GM18499 (cell line): ENCODE results near the gene TMEM178B.
"Not testable (repeated sequence)": the region's sequence is repeated elsewhere in the genome, so short reads cannot be mapped to it uniquely, and the experiment has no call there.

ENCODE experiments used
- ATAC-seq: cut with Tn5 transposase; IDR thresholded peaks from one replicate; pipeline ENCODE4 v1.9.1; 2021; ENCODE audit warnings: moderate number of reproducible peaks; ENCODE audit not compliant: insufficient read depth, unreplicated experiment

Gene TMEM178B

DNA sequence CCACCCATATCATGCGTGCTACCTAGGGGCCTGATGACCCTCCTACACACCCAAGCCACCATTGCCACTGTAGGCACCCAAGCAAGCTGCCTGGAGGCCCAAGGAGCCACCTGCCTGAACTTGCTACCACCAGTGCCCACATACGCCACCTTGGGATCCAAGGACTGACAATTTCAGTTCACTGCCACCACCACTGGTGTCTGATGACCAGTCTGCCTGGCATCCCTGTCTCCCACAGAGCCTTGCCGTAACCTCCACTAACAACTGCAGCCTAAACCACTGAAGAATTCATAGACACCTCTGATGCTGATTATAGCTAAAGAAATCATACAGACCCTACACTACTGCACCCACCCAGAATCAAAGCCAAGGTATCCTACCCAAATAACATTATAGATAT, 58.8 kb downstream of the TMEM178B start:
- no peak for ATAC-seq

DNA sequence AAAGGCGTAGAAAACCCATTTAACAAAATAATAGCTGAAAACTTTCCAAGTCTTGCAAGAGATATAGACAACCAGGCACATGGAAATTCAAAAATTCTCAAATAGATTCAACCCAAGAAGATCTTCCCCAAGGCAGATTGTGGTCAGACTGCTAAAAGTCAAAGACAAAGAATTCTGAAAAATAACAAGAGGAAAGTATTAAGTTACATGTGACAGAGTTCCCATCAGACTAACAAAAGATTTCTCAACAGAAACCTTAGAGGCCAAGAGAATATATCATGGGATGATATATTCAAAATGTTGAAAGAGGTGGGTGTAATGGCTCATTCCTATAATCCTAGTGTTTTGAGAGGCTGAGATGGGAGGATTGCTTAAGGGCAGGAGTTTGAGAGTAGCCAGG, 59.8 kb downstream of the TMEM178B start:
- ATAC-seq, result no peak

DNA sequence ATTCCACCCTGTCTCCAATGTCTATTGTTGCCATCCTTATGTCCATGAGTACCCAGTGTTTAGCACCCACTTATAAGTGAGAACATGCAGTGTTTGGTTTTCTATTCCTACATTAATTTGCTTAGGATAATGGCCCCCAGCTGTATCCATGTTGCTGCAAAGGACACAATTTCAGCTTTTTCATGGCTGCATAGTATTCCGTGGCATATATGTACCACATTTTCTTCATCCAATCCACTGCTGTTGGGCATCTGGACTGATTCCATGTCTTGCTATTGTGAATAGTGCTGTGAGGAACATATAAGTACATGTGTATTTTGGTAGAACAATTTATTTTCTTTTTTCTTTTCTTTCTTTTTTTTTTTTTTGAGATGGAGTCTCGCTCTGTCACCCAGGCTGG, 68.2 kb downstream of the TMEM178B start:
- no peak for ATAC-seq

DNA sequence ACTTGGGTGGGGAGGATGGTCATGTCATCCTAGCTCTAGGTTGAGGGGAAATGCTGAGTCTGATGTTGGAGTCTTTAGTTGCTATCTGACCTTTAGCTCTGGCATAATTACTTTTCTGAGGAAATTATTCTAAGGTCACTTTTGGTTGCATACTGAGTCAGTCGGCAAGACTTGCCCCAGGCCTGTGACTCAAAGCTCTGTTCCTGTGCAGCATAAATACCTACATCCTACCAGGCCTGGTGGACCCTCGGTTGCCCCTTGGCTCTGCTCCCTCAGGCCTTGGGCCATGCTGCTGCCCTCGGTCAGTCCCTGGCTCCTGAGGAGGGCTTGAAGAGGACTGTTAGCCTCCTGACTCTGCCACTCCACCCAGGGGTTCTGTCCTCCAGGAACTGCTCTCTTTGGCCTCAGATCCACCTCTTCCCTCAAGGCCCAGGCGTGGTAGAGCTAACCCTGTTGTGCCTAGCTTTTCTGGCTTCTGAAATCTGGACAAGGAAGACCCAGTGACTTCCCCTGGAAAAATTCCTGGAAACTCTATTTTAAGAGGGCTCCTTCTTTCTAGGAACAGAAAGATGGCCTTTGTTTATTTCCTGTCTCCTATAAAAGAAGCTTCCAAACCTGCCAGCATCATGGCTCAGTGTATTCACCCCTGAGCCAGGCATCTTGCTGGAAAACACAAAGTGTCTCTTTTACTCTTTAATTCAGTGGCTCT, 71.2 kb downstream of the TMEM178B start:
- no peak for ATAC-seq

DNA sequence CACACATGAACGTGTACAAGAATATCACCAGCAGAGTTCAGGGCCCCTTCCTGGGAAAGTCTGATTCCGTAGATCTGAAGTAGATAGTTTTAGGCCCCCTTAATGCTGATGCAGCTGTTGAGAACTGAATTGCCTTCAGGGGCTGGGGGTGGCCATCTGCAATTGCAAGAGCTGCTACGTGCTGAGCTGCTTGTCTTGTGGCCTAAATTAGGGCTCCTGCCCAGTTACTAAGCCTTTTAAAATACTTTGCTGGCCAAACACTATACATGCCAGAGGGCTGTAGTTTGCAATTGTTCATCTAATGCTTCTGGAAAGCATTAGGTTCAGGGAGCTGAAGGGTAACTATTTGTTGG, 71.7 kb downstream of the TMEM178B start:
- ATAC-seq, result no peak

DNA sequence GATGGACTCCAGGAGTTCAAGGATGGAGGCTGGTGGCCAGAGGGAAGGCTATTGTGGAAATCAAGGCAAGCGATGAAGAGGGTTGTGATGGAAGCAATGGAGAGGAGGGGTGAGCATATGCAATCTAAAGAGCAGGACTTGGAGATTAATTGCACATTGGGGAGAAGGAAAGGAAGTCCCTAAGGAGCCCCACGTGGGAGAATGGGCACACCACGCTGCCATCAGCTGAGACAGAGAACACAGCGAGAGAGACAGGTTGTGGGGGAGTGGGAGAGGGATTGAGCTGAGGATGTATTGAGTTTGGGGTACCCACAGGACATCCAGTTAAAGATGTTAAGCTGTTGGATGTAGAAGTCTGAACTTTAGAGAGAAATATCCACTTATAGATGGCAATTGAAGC, 73.6 kb downstream of the TMEM178B start:
- no peak for ATAC-seq

DNA sequence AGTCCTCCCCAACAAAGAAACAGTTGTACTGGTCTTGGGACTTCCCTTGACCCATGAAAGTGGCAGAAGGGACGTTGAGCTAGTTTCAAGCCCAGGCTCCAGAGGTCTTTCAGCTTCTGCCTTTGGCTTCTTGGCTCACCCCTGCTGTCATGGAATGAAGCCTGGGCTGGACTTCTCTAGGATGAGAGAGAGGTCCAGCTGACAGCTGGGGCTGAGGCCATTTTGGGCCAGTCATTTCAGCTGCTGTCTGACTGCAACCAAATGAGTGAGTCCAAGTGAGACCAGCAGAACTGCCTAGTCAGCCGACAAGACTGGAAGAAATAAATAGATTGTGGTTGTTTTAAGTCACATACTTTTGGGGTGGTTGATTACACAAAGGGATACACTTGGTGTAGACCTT, 76.6 kb downstream of the TMEM178B start:
- ATAC-seq, result no peak

DNA sequence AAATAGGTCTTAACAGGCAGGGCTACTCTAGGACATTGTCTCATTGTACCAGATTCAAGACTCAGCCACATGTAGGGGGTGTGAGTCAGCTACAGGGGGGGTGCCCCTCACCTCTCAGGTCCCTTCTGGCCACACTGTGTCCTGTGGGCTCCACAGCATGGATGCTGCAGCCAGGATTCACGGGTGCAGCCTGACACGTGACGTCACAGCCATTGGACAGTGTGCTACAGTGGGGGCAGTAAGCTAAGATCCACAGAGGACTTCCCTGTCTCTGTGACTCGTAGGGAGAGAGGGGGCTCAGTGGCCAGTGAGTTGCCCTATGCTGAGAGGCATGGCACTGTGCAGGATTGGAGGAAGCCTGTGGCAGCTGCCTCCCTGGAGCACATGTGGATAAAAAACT, 77.9 kb downstream of the TMEM178B start:
- no peak for ATAC-seq

DNA sequence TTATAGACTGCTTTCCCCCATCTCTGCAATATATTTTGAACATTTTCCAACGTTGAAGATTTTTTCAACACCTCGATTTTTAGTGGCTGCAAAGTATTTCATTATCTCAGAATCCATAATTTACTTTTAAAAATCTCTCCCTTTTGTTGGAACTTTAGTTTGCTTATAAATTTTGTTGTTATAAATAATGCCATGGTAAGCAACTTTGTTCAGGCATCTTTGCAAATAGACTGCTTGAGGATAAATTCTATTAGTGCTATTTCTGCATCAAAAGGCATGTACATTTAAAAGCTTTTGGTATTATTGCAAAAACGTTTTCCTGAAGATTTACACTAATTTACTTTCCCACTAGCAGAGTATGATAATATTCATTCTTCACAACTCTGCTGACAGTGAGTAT, 79.4 kb downstream of the TMEM178B start:
- ATAC-seq, result no peak

DNA sequence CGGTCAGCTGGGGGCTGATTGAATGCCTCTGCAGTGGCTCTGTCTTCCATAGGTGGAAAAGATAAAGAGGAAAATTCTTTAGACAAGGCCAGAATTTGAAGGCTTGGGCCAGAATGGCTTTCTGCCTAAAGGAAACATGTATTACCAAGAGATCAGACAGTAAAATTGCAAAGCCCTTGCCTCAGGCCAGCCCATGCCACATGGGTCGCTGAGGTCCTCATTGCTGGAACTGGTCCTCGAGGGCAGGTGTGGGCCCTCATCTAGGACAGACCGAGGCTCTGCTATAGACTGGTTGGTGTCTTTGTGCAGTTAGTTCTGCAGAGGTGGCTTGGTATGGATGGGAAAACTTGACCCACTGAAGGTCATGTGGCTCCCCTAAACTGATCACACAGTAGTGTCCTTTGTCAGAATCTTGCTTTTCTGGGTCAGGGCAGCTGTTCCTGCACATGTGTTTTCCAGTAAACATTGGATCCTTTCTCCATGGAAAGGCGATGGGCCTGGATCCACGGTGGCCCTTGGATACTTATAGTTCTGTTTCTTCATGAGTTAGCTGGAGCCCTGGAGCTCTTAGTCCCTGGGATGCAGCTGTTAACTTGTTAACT, 80.4 kb downstream of the TMEM178B start:
- no peak for ATAC-seq

DNA sequence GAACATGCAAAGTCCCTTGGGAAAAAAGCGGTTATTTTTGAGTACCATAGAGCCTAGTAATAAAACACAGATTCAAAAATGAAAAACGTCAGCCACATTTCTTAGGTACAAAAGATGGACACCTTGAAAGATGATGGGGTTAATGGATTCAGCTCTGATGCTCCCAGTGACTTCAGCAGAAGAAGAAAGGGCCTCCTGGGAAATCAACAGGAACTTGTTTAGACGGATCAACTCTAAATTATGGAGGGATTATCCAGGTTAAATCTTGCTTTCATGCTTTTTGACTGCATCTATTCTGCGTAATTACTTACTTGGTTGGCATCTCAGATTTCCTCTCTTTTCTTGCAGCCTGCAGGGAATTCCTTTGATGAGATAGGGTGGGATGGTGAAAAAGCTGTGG, 82.5 kb downstream of the TMEM178B start:
- no peak for ATAC-seq

DNA sequence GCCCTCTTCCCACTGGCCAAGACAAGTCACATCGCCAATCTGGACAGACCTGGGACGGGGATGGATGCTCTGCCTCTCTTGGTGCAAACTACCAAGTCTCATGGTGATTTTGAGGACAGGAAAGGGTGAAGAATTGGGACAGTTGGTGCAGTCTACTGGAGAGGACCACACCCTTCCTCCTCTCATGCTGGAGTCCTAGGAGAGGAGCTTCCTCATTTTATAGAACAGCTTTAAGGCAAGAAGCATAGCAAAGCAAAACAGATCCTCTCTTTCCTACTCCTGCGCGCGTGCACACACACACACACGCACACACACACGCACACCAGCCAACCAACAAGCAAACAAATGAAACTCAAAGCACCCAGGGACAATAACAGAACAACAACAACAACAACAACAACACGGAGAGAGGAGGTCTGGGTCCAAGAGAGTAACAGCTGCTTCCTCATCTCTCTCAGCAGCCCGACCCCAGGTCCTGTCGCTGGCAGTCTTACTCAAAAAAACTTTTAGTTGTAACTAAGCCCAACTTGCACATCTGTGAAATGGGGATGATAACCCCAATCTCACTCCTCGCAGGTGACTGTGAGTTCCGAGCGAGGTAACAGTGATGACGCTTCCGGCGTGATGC, 83.4 kb downstream of the TMEM178B start:
- no peak for ATAC-seq

DNA sequence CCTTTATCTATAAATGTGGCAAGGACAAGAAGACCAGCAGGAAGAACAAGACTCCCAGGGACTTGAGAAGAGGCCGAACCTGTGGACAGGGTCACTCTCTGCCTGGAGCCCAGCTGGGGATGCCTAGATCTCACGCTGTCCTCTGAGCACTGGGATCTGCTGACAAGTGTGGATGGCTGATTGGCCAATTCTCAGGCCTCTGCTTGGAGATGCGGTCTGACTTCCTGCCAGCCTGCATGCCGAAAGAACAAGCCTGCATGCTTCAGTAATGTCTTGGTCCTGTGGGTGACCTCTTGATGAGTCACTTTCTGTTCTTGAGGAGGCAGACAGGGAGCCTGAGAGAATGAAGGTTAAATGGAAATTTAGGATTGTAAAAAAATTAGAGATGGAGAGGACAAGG, 84.7 kb downstream of the TMEM178B start:
- no peak for ATAC-seq

DNA sequence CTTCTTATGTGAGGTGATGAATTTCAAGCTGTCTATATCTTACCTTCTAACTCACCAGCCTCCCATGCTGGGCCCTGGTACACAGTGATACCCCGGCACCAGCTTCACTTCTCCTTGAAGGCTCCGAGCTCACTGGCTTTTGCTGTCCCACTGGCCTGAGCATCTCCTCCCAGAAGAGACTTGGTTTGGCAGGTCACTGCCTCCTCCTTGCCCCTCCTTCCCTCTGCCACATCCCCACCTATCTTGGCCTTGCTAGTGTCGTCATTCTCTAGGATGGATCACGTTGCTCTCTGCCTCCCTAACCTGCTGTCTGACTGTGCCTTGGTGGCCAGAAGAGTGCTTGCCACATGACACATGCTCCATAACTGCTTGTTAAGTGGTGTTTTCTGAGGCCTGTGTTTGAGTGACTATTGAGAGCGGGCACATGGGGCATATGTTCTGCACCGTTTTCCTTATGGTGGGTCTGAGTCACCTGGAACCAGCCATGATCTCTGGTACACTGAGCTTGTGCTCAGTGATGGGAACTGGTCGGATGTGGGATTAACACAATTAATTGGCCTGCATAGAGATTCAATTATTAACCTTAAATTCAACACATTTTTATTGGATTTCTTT, 86.5 kb downstream of the TMEM178B start:
- no peak for ATAC-seq

DNA sequence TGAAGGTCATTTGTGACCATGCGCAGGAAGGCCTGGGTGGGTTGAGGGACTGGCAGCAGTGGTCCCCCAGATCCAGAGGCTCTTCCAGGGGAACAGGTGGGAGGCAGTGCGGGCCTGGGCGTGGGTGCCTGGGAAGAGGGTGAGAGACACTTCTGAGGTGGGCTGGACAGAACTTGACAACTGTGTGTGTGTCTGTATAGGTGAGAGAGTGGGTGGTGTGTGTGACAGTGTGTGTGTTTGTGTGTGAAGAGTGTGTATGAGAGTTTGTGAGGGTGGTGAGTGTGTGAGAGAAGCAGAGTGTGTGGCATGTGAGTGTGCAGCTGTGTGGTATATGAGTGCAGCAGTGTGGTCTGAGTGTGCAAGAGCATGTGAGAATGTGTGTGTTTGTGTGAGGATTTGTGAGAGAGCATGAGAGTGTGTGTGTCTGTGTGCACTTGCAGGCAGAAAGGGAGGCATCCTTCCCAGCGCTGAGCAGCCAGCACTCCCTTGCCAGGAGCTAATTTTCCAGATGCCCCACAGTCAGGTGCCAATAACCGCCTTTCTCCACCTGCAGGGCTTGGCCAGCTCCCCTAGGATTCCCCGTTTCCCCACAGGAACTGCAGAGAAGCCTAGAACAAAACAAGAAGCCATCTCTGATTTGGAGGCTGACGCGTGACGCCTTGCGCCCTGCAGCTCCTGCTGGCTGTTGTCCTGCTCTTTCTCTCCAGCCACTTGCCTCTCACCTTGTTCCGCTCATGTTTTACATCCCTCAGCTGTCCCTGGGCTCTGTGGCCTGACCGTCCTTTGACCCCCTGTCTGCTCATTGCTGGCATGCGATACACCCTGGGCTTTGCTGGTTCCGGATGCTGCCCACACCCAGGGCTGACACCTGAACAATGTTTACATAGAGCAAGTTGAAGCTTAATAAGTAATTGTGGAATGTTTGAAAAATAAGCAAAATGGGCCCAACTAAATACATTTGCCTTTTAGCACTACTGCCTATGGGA, 88.0 kb downstream of the TMEM178B start:
- no peak for ATAC-seq

DNA sequence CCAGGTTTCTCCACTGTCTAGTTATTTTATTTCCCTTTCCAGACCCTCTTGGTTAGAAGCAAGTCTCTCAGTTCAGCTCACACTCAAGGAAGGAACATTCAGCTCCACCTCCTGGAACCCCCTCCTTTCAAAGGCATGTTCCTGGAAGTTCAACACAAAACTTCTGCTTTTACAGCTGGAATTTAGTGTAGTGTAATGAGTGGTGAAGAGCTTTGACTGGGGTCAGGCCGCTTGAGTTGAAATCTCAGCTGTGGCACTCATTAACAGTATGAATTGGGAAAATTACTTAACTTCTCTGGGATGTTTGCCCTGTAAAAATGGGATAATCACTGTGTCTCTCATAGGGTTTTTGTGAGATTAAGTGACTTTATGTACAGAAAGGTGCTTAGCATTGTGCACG, 91.7 kb downstream of the TMEM178B start:
- ATAC-seq, result no peak

DNA sequence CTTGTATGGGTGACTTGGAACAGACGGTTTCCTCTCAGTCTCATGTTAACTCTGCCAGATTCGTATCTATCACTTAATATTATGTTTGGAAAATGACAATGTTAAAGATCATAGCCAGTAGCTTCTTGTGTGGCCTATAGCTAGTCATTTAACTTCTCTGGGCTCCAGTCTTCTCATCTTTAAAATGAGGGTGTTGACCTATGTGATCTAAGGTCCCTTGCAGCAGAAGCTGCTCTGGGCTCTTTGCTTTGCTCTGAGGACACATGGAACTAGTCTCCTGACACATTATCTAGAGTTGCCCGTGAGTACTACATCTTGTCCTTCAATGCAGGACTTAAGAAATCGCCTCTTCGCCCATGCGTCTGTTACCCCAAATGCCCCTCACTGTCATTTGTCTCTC, 93.1 kb downstream of the TMEM178B start:
- ATAC-seq, result no peak

DNA sequence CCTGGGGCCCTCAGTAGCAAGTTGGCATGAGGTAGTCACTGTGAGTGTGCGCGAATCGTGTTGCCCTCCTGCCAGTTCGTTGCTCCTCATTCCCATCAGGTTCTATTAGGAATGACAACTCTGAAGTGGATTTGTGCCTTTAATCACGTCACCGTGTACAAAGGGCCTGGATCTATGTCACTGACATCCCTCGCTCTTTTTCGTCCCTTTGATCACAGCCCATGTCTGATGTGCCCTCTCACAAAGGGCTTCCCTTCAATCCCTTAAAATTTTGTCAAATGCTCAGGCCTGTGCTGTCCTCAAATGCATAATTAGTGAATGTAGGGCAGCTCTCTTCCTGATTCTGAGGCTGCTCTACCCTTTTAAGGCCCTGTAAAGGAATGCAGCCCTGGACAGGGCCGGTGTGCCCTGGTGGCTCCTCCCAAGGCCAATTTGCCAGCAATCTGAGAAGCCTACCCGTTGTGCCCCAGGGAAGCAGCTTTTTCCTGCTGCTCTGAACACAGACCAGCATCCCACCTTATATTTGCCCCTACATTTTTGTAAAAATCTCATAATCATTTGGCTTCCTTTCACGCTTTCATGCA, 93.6 kb downstream of the TMEM178B start:
- no peak for ATAC-seq

DNA sequence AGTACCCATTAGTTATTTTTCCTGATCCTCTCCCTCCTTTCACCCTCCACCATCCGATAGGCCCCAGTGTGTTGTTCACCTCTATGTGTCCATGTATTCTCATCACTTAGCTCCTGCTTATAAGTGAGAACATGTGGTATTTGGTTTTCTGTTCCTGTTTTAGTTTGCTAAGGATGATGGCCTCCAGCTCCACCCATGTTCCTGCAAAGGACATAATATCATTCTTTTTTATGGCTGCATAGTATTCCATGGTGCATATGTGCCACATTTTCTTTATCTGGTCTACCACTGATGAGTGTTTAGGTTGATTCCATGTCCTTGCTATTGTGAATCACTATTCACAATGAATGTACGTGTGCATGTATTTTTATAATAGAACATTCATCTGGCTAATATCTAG, 95.3 kb downstream of the TMEM178B start:
- not testable (repeated sequence) for ATAC-seq

DNA sequence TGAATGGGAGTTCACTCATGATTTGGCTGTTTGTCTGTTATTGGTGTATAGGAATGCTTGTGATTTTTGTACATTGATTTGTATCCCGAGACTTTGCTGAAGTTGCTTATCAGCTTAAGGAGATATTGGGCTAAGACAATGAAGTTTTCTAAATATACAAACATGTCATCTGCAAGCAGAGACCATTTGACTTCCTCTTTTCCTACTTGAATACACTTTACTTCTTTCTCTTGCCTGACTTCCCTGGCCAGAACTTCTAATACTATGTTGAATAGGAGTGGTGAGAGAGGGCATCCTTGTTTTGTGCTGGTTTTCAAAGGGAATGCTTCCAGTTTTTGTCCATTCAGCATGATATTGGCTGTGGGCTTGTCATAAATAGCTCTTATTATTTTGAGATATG, 101.9 kb downstream of the TMEM178B start:
- ATAC-seq, result not testable (repeated sequence)
